ENCODE data around the gene SLC25A30.

SLC25A30 gene

DNA sequence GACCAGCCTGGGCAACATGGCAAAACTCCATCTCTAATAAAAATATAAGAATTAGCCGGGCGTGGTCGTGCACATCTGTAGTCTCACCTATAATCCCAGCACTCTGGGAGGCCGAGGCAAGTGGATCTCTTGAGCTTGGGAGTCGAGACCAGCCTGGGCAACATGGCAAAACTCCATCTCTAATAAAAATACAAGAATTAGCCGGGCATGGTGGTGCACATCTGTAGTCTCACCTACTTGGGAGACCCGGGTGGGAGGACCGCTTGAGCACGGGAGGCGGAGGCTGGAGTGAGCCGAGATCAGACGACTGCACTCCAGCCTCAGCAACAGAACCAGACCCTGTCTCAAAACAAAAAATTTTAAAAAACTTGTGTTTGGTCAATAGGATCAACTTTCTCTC, 7.7 kb downstream of the SLC25A30 start:
- DNase-seq (ENCODE audit: low read depth) = no peak
- in situ Hi-C loops (cut with HindIII; ENCODE audit: low sequenced_read_pairs) = no loop called here
- TF ChIP-seq CTCF (IDR thresholded peaks at IDR 0.05; ENCODE audit: low read depth, low read length, missing control alignments) = no peak
- H3K4me3 ChIP-seq (ENCODE audit: low read depth, low read length) = no peak overlapping the region

DNA sequence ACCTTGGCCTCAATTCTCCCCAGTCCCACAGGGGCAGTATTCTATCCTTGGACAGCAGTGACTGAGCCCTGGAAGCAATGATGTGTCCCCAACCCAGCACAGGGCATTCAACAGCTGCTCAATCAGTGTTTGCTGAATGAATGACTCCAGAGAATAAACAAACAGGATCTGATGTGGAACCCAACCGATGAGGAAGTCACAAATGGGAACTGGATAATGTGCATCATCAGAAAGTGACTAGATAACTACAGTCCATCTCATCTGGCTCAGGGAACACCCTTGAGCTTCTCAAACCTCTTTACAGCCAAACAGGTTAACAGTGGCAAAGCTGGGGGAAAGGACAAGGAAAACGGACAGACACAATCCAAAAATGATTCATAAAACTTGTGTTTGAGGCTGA, 8.2 kb downstream of the SLC25A30 start:
- no peak overlapping the region for H3K4me3 ChIP-seq (ENCODE audit: low read depth, low read length)
- no peak for DNase-seq (ENCODE audit: low read depth)
- in situ Hi-C loops (cut with HindIII; ENCODE audit: low sequenced_read_pairs) = no loop called here
- no peak for TF ChIP-seq CTCF (IDR thresholded peaks at IDR 0.05; ENCODE audit: low read depth, low read length, missing control alignments)

- in situ Hi-C loops (cut with HindIII; ENCODE audit: low sequenced_read_pairs) = no loop called here
- no peak for DNase-seq (ENCODE audit: low read depth)
- TF ChIP-seq CTCF (IDR thresholded peaks at IDR 0.05; ENCODE audit: low read depth, low read length, missing control alignments) = no peak
- no peak overlapping the region for H3K4me3 ChIP-seq (ENCODE audit: low read depth, low read length)
Measured at GRCh38 chr13:45406421-45406820, 11.8 kb downstream of the SLC25A30 start.

DNA sequence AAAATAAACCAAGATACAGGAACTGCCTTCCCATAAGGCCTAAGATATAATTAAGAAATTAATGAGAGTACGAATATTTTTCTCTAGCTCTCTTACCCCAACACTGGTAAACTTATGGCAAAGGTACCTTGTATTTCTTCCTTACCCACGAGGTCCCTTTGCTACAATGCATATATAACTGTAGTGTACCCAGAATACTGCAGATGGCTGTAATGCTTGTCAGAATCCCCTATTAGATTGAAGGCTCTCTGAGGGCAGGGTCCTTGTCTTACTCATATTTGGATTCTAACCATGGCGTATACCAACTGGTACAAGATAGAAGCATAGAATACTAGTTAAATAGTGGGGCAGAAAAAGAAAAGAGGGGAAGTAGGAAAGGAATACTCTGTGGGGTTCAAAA, 15.1 kb downstream of the SLC25A30 start:
- H3K4me3 ChIP-seq (ENCODE audit: low read depth, low read length) = no peak overlapping the region
- no peak for TF ChIP-seq CTCF (IDR thresholded peaks at IDR 0.05; ENCODE audit: low read depth, low read length, missing control alignments)
- in situ Hi-C loops (cut with HindIII; ENCODE audit: low sequenced_read_pairs) = no loop called here
- no peak for DNase-seq (ENCODE audit: low read depth)

DNA sequence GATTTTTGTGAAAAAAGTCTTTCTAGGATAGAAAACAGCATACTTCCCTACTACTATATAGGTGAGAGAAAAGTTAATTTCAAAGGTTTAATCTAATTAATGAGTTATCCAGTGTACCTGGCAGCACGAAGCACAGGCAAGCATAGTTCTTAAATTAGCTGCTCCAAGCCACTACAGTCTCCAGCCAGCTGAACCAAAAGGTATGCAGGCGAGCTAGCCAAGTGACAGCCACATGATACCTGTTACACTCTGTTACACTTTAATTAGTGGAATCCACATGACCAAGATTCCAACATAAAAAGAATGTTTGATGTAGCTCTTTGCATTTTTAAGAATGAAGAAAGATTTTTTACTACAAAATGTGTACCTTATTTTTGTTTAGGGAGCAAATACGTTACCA, 15.5 kb downstream of the SLC25A30 start:
- in situ Hi-C loops (cut with HindIII; ENCODE audit: low sequenced_read_pairs) = no loop called here
- DNase-seq (ENCODE audit: low read depth) = no peak
- no peak for TF ChIP-seq CTCF (IDR thresholded peaks at IDR 0.05; ENCODE audit: low read depth, low read length, missing control alignments)
- H3K4me3 ChIP-seq (ENCODE audit: low read depth, low read length) = no peak overlapping the region

- in situ Hi-C loops (cut with HindIII; ENCODE audit: low sequenced_read_pairs) = no loop called here
- TF ChIP-seq CTCF (IDR thresholded peaks at IDR 0.05; ENCODE audit: low read depth, low read length, missing control alignments) = no peak
Measured at GRCh38 chr13:45401314-45401713, 16.9 kb downstream of the SLC25A30 start.

GRCh38 chr13:45398877-45399276, 19.3 kb downstream of the SLC25A30 start:
- no peak for DNase-seq (ENCODE audit: low read depth)
- TF ChIP-seq CTCF (IDR thresholded peaks at IDR 0.05; ENCODE audit: low read depth, low read length, missing control alignments) = no peak
- in situ Hi-C loops (cut with HindIII; ENCODE audit: low sequenced_read_pairs) = no loop called here

More at GRCh38 chr13:45401314-45401713, 16.9 kb downstream of the SLC25A30 start:
- DNase-seq (ENCODE audit: low read depth) = no peak
- H3K4me3 ChIP-seq (ENCODE audit: low read depth, low read length) = no peak overlapping the region

More at GRCh38 chr13:45398877-45399276, 19.3 kb downstream of the SLC25A30 start:
- no peak overlapping the region for H3K4me3 ChIP-seq (ENCODE audit: low read depth, low read length)

Data from astrocyte of the cerebellum (primary cell).